Measurements from ENCODE around the gene BHLHE23.

The BHLHE23 gene

GRCh38 chr20:63049191-63049518 is 42.4 kb upstream of the BHLHE23 start:
- Histone ChIP-seq H3K27me3 (ENCODE audit: control insufficient read depth, insufficient read depth, low read length) (peaks cover 58% of the 10 kb centered on the region), H3K9me3 (replicated peaks; ENCODE audit: low read length) (no peaks in the 10 kb centered on the region), H3K4me1 (ENCODE audit: control insufficient read depth, insufficient read depth, low read length) (no peaks in the 10 kb centered on the region), H3K4me2 (ENCODE audit: low read length) (no peak overlapping the region), H3K9ac (ENCODE audit: low read depth, low read length) (no peak overlapping the region), H3K4me3 (ENCODE audit: low read length) (no peak overlapping the region), H3K36me3 (ENCODE audit: insufficient read depth, low read length) (no peaks in the 10 kb centered on the region)

- Histone ChIP-seq H3K4me1 (ENCODE audit: control insufficient read depth, insufficient read depth, low read length) (no peaks in the 10 kb centered on the region), H3K36me3 (ENCODE audit: insufficient read depth, low read length) (no peaks in the 10 kb centered on the region), H3K9ac (ENCODE audit: low read depth, low read length) (no peak overlapping the region), H3K27me3 (ENCODE audit: control insufficient read depth, insufficient read depth, low read length) (peaks cover 62% of the 10 kb centered on the region), H3K9me3 (replicated peaks; ENCODE audit: low read length) (no peaks in the 10 kb centered on the region), H3K4me3 (ENCODE audit: low read length) (no peak overlapping the region), H3K4me2 (ENCODE audit: low read length) (no peak overlapping the region)
Measured at GRCh38 chr20:63048516-63049190, 41.9 kb upstream of the BHLHE23 start.

GRCh38 chr20:63047946-63048345 is 41.2 kb upstream of the BHLHE23 start:
- peaks cover 60% of the 10 kb centered on the region for H3K27me3 ChIP-seq (ENCODE audit: control insufficient read depth, insufficient read depth, low read length)

GRCh38 chr20:63047267-63047666 is 40.5 kb upstream of the BHLHE23 start:
- Histone ChIP-seq H3K4me1 (ENCODE audit: control insufficient read depth, insufficient read depth, low read length) (no peaks in the 10 kb centered on the region), H3K4me2 (ENCODE audit: low read length) (no peak overlapping the region), H3K4me3 (ENCODE audit: low read length) (no peak overlapping the region), H3K36me3 (ENCODE audit: insufficient read depth, low read length) (no peaks in the 10 kb centered on the region), H3K9me3 (replicated peaks; ENCODE audit: low read length) (no peaks in the 10 kb centered on the region), H3K9ac (ENCODE audit: low read depth, low read length) (no peak overlapping the region), H3K27me3 (ENCODE audit: control insufficient read depth, insufficient read depth, low read length) (peaks cover 60% of the 10 kb centered on the region)

More at GRCh38 chr20:63047946-63048345, 41.2 kb upstream of the BHLHE23 start:
- Histone ChIP-seq H3K9ac (ENCODE audit: low read depth, low read length) (no peak overlapping the region), H3K36me3 (ENCODE audit: insufficient read depth, low read length) (no peaks in the 10 kb centered on the region), H3K4me2 (ENCODE audit: low read length) (no peak overlapping the region), H3K4me1 (ENCODE audit: control insufficient read depth, insufficient read depth, low read length) (no peaks in the 10 kb centered on the region), H3K4me3 (ENCODE audit: low read length) (no peak overlapping the region), H3K9me3 (replicated peaks; ENCODE audit: low read length) (no peaks in the 10 kb centered on the region)

GRCh38 chr20:63046841-63047240 is 40.1 kb upstream of the BHLHE23 start:
- Histone ChIP-seq H3K9ac (ENCODE audit: low read depth, low read length) (no peak overlapping the region), H3K9me3 (replicated peaks; ENCODE audit: low read length) (no peaks in the 10 kb centered on the region), H3K4me2 (ENCODE audit: low read length) (no peak overlapping the region), H3K4me3 (ENCODE audit: low read length) (no peak overlapping the region), H3K27me3 (ENCODE audit: control insufficient read depth, insufficient read depth, low read length) (peaks cover 60% of the 10 kb centered on the region), H3K36me3 (ENCODE audit: insufficient read depth, low read length) (no peaks in the 10 kb centered on the region), H3K4me1 (ENCODE audit: control insufficient read depth, insufficient read depth, low read length) (no peaks in the 10 kb centered on the region)

- Histone ChIP-seq H3K4me2 (ENCODE audit: low read length) (no peak overlapping the region), H3K36me3 (ENCODE audit: insufficient read depth, low read length) (no peaks in the 10 kb centered on the region), H3K9ac (ENCODE audit: low read depth, low read length) (no peak overlapping the region), H3K4me3 (ENCODE audit: low read length) (no peak overlapping the region), H3K4me1 (ENCODE audit: control insufficient read depth, insufficient read depth, low read length) (no peaks in the 10 kb centered on the region), H3K9me3 (replicated peaks; ENCODE audit: low read length) (no peaks in the 10 kb centered on the region), H3K27me3 (ENCODE audit: control insufficient read depth, insufficient read depth, low read length) (peaks cover 63% of the 10 kb centered on the region)
Measured at GRCh38 chr20:63045991-63046390, 39.2 kb upstream of the BHLHE23 start.

GRCh38 chr20:63045401-63045800 is 38.6 kb upstream of the BHLHE23 start:
- Histone ChIP-seq H3K9ac (ENCODE audit: low read depth, low read length) (no peak overlapping the region), H3K27me3 (ENCODE audit: control insufficient read depth, insufficient read depth, low read length) (peaks cover 69% of the 10 kb centered on the region), H3K4me1 (ENCODE audit: control insufficient read depth, insufficient read depth, low read length) (no peaks in the 10 kb centered on the region)

GRCh38 chr20:63044605-63045004 is 37.8 kb upstream of the BHLHE23 start:
- Histone ChIP-seq H3K9ac (ENCODE audit: low read depth, low read length) (no peak overlapping the region), H3K9me3 (replicated peaks; ENCODE audit: low read length) (no peaks in the 10 kb centered on the region), H3K4me3 (ENCODE audit: low read length) (no peak overlapping the region), H3K4me1 (ENCODE audit: control insufficient read depth, insufficient read depth, low read length) (no peaks in the 10 kb centered on the region), H3K27me3 (ENCODE audit: control insufficient read depth, insufficient read depth, low read length) (peaks cover 74% of the 10 kb centered on the region), H3K4me2 (ENCODE audit: low read length) (no peak overlapping the region), H3K36me3 (ENCODE audit: insufficient read depth, low read length) (no peaks in the 10 kb centered on the region)

More at GRCh38 chr20:63045401-63045800, 38.6 kb upstream of the BHLHE23 start:
- Histone ChIP-seq H3K4me3 (ENCODE audit: low read length) (no peak overlapping the region), H3K9me3 (replicated peaks; ENCODE audit: low read length) (no peaks in the 10 kb centered on the region), H3K36me3 (ENCODE audit: insufficient read depth, low read length) (no peaks in the 10 kb centered on the region), H3K4me2 (ENCODE audit: low read length) (no peak overlapping the region)

- no peaks in the 10 kb centered on the region for H3K4me1 ChIP-seq (ENCODE audit: control insufficient read depth, insufficient read depth, low read length)
- H3K27me3 ChIP-seq (ENCODE audit: control insufficient read depth, insufficient read depth, low read length): peaks cover 76% of the 10 kb centered on the region
- no peak overlapping the region for H3K9ac ChIP-seq (ENCODE audit: low read depth, low read length)
- no peak overlapping the region for H3K4me2 ChIP-seq (ENCODE audit: low read length)
- no peak overlapping the region for H3K4me3 ChIP-seq (ENCODE audit: low read length)
- H3K36me3 ChIP-seq (ENCODE audit: insufficient read depth, low read length): no peaks in the 10 kb centered on the region
- H3K9me3 ChIP-seq (replicated peaks; ENCODE audit: low read length): no peaks in the 10 kb centered on the region
Measured at GRCh38 chr20:63044204-63044600, 37.4 kb upstream of the BHLHE23 start.

GRCh38 chr20:63043348-63044203 is 36.8 kb upstream of the BHLHE23 start:
- Histone ChIP-seq H3K4me3 (ENCODE audit: low read length) (no peak overlapping the region), H3K4me2 (ENCODE audit: low read length) (no peak overlapping the region), H3K9ac (ENCODE audit: low read depth, low read length) (no peak overlapping the region), H3K36me3 (ENCODE audit: insufficient read depth, low read length) (no peaks in the 10 kb centered on the region), H3K9me3 (replicated peaks; ENCODE audit: low read length) (no peaks in the 10 kb centered on the region), H3K4me1 (ENCODE audit: control insufficient read depth, insufficient read depth, low read length) (no peaks in the 10 kb centered on the region), H3K27me3 (ENCODE audit: control insufficient read depth, insufficient read depth, low read length) (peaks cover 76% of the 10 kb centered on the region)

- no peak overlapping the region for H3K4me3 ChIP-seq (ENCODE audit: low read length)
- H3K4me2 ChIP-seq (ENCODE audit: low read length): no peak overlapping the region
- no peaks in the 10 kb centered on the region for H3K36me3 ChIP-seq (ENCODE audit: insufficient read depth, low read length)
- no peaks in the 10 kb centered on the region for H3K9me3 ChIP-seq (replicated peaks; ENCODE audit: low read length)
- peaks cover 80% of the 10 kb centered on the region for H3K27me3 ChIP-seq (ENCODE audit: control insufficient read depth, insufficient read depth, low read length)
- no peak overlapping the region for H3K9ac ChIP-seq (ENCODE audit: low read depth, low read length)
- H3K4me1 ChIP-seq (ENCODE audit: control insufficient read depth, insufficient read depth, low read length): no peaks in the 10 kb centered on the region
Measured at GRCh38 chr20:63042448-63043071, 35.8 kb upstream of the BHLHE23 start.

All from skeletal muscle satellite cell (primary cell).